ENCODE measurements around the gene GNAQ.
"Not testable (repeated sequence)": the region's sequence is repeated elsewhere in the genome, so short reads cannot be mapped to it uniquely, and the experiment has no call there.

The GNAQ gene

GRCh38 chr9:78031444-78031892 lies at the start of gene GNAQ:
GNAQ (minus strand) TSS chr9:78031811; CDS start chr9:78031235, 576 bp downstream.
- peak; percentile 16 for DNase-seq (ENCODE audit: low read depth)

- DNase-seq (ENCODE audit: low read depth) = no peak
Measured at GRCh38 chr9:78074385-78075291, 43.0 kb upstream of the GNAQ start.

- no peak for DNase-seq (ENCODE audit: low read depth)
Measured at GRCh38 chr9:78073722-78074121, 42.1 kb upstream of the GNAQ start.

- no peak for DNase-seq (ENCODE audit: low read depth)
Measured at GRCh38 chr9:78072586-78073199, 41.1 kb upstream of the GNAQ start.

GRCh38 chr9:78070521-78070920 lies 38.9 kb upstream of the GNAQ start:
- no peak for DNase-seq (ENCODE audit: low read depth)

- no peak for DNase-seq (ENCODE audit: low read depth)
Measured at GRCh38 chr9:78064075-78064474, 32.5 kb upstream of the GNAQ start.

GRCh38 chr9:78062710-78063109 lies 31.1 kb upstream of the GNAQ start:
- no peak for DNase-seq (ENCODE audit: low read depth)

- DNase-seq (ENCODE audit: low read depth) = not testable (repeated sequence)
Measured at GRCh38 chr9:78054218-78054617, 22.6 kb upstream of the GNAQ start.

DNA sequence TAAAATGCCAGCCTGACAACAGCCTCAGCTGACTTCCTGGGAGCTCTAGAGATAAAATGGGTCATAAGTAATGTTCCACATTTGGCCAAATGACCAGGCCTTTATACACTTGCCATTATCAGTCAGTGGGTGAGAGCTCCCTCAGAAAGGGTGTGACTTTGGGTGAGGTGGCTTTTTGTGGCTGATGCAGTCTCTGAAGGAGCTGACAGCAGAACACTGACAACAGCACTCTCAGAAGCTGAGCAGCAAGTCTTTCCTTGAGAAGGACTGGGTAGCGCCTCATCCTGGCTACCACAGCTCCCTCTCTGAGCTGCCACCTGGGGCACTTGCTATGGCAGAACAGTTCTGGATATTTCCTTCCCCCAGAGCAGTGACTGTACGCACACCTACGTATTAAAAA lies 22.0 kb upstream of the GNAQ start:
- no peak for DNase-seq (ENCODE audit: low read depth)

GRCh38 chr9:78050421-78050820 lies 18.8 kb upstream of the GNAQ start:
- DNase-seq (ENCODE audit: low read depth) = no peak

GRCh38 chr9:78049484-78049883 lies 17.9 kb upstream of the GNAQ start:
- no peak for DNase-seq (ENCODE audit: low read depth)

GRCh38 chr9:78047106-78047505 lies 15.5 kb upstream of the GNAQ start:
- DNase-seq (ENCODE audit: low read depth) = no peak

DNA sequence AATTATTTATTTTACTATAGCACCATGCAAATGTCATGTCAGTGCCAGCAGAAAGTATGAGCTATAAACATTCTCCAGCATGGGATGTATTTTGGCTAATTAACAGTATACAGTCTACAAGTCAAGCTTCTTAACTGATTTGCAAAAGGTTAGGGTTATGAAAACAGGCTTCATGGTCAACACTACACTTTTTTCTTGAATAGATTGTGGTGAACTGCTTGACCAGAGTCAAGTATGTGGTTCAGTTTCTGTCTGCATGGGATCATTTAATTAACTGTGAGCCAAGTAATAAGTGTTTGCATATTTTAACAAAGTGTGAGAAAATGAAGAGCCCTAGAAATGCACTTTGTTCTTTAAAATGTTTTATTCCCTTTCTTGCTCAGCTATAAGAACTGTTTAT lies 14.5 kb upstream of the GNAQ start:
- no peak for DNase-seq (ENCODE audit: low read depth)

DNA sequence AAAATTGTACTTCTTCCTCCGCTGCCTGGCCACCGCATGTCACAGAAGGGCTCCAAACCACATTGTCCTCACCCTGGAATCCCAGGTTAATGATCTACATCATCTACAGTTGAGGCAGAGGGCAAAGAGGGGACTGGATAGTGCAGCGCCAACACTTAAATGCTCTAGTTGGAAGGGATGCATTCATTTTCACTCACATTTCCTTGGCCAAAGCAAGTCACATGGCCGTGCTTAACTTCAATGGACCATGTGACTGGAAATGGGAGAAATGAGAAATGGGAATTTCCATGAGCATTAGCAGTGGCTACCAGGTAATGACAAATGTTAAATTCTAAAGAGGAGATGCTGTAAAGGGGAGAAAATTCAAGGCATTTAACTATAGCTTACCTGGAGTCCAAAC lies 13.3 kb upstream of the GNAQ start:
- no peak for DNase-seq (ENCODE audit: low read depth)

DNA sequence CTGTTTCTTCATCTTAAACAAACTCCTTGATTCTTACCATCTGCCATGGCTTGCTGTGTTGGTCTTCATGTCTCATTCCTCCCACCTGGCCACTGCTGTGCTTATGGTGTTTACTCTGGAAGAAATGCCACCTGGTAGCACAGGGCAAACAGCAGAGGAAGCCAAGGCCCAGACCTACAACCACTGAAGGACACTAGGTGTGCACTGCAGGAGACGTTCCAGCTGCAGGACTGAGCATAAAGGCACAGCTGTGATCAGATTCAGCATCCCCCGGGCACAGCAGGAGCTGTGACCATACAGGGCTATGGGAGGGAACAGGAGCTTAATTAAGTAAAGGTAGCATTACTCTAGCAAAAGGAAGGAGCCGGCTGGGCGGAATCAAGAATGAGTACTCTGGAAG lies 12.6 kb upstream of the GNAQ start:
- DNase-seq (ENCODE audit: low read depth) = no peak

DNA sequence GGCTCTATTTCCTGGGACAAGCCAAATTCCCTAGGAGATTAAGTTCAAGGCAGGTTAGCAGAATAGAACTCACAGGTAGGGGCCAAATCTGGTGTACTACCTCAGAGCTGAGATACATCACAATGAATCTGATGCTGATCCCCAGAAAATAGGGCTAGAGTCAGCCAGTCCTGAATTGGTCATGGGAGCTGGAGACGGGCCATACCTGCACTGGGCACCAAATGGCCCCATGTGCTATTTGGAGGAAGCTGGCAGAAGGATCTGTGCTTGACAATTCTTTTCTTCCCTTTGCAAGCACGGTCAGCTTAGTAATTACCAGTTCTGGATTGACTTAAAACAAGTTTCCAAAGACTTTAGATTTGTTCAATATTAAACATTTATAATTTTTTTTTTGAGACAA lies 10.4 kb upstream of the GNAQ start:
- no peak for DNase-seq (ENCODE audit: low read depth)

- no peak for DNase-seq (ENCODE audit: low read depth)
Measured at GRCh38 chr9:78040726-78041125, 9.1 kb upstream of the GNAQ start.

- DNase-seq (ENCODE audit: low read depth) = no peak
Measured at GRCh38 chr9:78038620-78039300, 7.1 kb upstream of the GNAQ start.

GRCh38 chr9:78035383-78035993 lies 3.9 kb upstream of the GNAQ start:
- peak; percentile 36 for DNase-seq (ENCODE audit: low read depth)

- DNase-seq (ENCODE audit: low read depth) = no peak
Measured at GRCh38 chr9:78033870-78034269, 2.3 kb upstream of the GNAQ start.

GRCh38 chr9:78032730-78033457 lies 1.3 kb upstream of the GNAQ start:
- DNase-seq (ENCODE audit: low read depth) = no peak
